Stimulated activated CD8-positive, alpha-beta memory T cell treated with anti-CD3 and anti-CD28 coated beads, Interleukin-12 subunit alpha, Interleukin-12 subunit beta, amount 100 ng/mL, for 24 hours (primary cell): ENCODE data around the gene UNC5C.

Source experiments
- DNase-seq: peaks from one replicate; pipeline ENCODE4 v3.0.0-alpha.2; 2020; ENCODE audit errors: extremely low read depth

Gene UNC5C

DNA sequence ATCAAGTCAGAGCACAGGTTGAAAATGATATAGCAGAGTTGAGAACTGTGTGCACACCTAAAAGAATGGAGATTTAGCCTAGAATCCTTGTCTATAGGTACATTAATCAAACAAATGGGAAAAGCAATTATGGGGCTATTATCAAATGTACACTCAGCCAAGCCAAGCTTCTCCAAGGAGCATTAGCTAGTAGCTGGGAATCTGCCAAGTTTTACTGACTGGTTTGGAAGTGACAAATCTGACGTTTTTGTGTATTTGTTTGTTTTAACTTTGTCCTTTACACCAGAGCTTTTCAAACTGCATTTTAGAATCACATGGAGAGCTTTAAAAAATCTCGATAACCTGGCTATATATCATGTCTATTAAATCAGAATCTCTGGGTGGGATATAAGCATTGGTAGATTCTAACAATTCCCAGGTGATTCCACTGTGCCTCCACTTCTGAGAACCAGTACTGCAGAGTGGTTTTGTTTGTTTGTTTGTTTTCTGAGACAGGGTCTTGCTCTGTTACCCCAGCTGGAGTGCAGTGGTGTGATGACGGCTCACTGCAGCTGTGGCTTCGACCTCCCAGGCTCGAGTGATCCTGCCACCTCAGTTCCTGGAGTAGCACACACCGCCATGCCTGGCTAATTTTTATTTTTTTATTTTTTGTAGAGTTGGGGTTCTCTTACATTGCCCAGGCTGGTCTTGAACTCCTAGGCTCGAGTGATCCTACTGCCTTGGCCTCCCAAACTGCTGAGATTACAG is 279.8 kb downstream of the UNC5C start:
- no peak for DNase-seq

DNA sequence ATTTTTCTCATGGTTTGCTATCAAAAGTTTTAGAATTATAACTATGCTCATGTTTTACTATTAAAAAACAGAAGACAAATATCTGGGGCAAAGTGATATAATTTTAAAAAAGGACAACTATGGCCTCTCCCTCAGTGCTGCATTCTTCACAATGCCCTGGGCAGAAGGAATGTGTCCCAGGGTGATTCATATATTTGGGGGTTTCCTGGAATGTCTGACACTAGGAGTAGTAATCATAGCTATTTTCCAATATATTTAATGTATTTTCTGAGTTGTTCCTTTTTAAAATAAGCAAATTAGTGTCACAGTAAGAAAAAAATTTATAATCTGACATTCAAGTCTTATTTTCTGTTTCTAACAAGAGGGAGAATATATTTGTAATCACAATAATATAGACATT is 281.7 kb downstream of the UNC5C start:
- DNase-seq = no peak

DNA sequence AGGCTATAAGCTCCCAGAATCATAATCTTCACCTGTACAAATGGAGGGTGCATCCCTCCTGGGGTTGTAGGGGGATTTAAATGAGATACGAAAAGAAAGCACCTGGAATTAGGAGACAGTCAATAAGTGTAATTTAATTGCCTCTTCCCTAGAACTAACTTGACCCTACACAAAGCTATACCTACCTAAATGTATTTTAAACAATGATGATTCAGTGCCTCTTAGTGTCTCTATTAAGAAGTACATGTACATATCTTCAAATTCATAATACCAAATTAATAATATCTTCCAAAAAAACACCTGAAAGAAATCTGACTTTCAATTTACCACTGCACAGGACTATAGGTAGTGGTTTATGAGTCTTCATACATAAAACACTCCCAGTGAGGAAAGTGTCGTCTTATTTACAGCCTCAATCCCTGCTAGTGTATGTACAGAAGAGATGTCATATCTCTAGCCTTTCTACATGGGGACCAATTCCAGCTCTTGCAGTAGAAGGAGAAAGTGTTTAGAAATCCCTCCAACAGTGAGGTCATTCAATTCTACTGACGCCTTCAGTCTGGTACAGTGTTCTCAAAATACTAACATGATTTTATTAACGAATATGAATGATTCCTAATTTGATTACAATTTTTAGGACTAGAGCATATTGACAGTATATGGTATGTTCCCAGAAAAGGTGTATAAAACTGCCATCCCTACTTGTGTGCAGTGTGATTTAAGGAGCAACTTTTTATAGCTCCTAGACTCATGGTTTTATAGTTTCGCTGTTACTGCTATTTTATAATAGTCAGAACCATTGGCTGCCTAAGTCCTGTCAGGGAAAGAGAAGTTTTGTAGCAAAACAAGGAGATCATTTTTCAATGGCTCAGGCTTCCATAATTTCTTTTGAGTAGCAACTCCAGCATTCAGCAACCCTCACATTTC is 282.7 kb downstream of the UNC5C start:
- no peak for DNase-seq

DNA sequence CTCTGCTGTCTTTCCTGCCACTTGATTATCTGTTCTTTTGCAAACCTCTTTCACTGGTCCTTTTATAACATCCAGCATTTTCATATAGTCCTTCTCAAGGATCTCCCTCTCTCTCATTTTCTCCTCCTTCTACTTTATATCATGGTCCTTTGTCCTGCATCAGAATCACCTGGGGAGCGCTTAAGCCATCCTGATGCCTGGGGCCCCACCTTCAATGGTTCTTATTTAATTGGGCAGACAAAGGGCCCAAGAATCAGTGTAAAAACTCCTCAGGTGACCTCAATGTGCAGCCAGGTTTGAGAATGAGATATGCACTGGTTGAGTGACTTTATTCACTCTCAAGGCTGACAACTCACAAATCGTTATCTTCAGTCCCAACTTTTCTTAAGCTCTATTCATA is 283.9 kb downstream of the UNC5C start:
- DNase-seq = no peak

DNA sequence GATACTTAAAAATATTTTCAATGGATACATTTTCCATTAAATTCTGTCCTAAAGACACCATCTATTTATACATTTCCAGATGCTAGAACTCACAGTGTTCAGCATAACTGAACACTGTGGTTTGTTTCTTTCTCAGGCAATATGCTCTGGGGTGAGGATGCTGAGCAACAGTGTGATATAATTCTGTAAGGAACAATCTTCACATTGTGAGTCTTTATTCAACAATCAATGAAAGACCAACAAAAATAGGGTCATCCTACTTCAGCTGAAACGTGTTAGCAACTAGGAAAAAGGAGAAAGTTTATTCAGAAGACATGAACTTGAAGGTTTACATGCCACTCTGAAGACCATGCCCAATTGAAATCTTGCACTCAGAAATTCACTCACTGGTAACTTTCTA is 284.8 kb downstream of the UNC5C start:
- no peak for DNase-seq

- no peak for DNase-seq
Observed at GRCh38 chr4:95263391-95263790, 285.4 kb downstream of the UNC5C start.

GRCh38 chr4:95256108-95256835 is 292.5 kb downstream of the UNC5C start:
- DNase-seq = no peak

GRCh38 chr4:95255396-95256107 is 293.2 kb downstream of the UNC5C start:
- no peak for DNase-seq

DNA sequence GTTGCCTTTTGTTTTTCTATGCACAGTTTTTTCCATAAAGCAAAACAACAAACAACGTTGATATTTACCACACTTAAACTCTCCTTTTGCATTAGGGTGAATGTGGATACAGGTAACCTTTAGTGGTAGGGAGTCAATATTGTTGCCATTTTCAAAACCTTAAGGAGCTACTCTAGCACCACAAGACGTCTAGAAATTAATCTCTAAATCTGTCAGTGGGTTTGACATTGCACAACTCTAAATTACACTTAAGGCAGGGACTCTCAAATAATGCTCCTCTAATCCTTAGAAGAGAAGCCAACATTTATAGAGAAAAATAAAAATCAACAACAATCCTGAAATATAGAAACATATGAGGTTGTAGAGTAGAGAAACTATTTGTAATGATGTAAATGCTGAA is 297.2 kb downstream of the UNC5C start:
- DNase-seq = no peak

DNA sequence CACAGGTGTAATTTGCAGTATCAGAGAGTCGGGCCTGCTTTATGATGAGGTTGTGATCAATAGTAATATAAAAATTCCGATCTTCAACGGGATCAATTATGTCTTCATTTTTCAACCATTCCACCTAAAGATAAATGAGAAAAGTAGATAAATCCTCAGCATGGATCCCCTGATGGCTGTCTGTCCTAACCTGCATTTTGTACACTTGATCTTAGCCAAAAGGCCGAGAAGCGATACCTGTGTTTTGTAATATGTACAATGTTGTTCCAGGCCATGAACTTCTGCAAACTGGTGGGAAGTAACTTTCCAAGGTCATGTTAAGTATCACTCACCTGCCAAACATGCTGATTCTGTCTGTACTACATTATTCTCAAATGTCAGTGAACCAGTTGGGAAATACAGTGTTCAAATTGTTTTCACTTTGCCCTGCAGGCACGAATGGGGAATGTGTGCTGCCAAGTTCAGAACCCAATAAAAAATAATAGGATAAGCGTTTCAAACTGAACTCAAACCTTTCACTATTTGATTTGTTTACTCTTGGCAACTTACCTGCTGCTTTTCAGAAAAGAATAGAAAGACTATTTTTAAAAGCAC is 298.1 kb downstream of the UNC5C start:
- no peak for DNase-seq

GRCh38 chr4:95249426-95250021 is 299.2 kb downstream of the UNC5C start:
- DNase-seq = no peak

DNA sequence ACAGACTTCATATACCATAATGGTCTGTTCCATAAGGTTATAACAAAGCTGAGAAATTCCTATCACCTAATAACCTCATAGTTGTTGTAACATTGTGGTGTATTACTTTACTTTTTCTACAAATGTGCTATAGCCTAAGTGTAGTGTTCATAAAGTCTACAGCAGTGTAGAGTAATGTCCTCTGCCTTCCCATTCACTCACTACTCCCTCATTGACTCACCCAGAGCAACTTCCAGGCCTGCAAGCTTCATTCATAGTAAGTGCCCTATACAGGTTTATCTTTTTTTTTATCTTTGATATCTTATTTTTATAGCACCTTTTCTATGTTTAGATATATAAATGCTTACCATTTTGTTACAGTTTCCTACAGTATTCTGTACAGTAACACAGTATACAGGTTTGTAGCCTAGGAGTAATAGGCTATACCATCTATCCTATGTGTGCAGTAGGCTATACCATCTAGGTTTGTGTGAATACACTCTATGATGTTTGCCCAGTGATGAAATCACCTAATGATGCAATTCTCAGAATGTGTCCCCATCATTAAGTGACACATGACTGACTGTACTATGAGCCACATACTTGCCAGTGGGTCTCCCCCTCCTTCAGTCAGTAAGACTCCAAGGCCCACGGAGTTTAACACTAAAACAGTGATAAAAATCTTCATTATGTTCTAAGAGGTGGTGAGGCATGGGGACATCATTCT is 299.9 kb downstream of the UNC5C start:
- DNase-seq = no peak

DNA sequence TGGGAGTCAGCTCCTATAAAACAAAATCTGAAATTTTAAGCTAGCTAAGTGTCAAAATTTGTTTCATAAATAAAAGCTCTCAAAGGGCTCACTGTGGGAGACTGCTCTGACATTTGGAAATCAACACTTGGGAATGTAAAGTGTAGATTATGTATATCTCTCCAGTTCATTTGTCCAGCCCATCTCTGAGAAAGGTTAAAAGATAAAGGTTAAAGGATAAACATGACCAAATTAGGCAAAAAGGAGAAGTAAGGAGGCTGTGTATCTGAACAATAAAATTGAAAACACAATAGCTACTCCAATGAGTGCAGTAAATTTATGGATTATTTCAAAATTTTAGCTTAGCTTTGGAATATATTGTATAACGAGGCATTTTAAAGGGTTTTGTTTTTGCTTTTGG is 304.9 kb downstream of the UNC5C start:
- DNase-seq = no peak

- no peak for DNase-seq
Observed at GRCh38 chr4:95238554-95238953, 310.2 kb downstream of the UNC5C start.

DNA sequence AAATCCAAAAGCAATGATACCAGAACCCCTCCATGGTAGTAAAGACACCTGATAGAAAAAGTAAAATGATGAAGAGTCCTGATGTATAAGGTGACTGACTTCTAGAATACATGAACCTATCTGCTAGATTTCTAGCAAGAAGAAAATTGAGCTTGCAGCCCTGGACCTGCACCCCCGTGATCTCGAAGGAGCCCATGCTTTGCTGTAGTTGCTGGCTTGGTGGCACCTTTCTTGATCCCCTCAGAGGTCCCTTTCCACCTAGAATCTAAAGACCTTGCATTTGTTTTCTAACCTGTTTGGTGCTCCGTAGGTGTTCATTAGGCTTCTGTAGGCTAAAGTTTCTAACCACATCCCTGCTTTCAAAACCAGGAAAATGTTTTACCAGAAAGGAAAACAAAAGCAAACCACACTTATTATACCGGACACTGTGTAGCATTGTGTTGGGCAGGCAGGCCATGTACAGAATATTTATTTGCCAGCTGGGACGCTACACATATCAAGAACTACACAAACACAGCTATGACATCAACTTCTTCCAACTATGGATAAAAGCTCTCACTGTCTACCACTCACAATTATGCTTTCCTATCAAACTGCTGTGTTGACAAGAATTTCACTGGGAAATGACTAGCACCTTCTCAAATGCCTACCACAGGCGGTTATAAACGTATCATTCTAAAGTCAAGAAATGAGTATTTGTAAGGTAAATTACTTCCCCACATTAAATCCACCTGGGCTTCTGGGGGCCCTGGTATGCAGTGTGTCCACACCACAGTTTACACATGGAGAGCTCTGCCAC is 316.2 kb downstream of the UNC5C start:
- no peak for DNase-seq

DNA sequence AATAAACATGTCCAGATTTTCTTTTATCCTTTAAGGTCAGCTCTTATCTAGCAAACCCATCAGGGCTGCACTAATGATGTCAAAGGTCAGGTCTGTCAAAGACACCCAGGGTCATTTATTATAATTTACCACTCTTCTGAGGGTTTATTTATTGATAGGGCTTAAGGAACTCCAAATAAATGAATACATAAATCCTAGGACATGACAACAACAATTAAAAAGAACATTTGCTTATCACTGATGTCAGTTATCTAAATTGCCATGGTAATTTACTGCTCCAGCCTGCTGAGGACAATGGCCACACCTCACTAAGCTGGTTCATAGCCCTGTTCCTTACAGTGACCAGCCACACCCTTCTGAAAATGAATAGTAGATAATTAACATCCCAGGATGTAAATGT is 317.1 kb downstream of the UNC5C start:
- DNase-seq = no peak

GRCh38 chr4:95225849-95226248 is 322.9 kb downstream of the UNC5C start:
- no peak for DNase-seq

DNA sequence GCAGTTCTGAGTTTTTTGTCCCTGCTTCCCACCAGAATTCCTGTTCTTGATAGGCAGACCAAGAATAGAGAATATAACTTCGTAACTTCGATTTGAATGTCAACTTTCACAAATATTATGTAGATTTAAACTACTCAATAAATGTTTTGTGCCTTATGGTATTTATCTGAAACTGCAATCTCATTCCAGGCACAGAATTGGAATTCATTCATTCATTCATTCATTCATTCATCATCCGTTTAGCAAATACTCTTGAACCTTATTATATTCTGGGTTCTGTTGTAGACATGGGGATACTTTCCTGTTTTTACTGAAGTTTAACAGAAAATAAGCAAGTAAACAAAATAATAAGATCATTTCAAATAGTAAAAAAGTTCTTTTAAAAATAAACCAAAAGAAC is 324.4 kb downstream of the UNC5C start:
- no peak for DNase-seq
